HepG2 (cell line): ENCODE data around the gene TUBA4B. TPM values are rescaled to one million over a fixed set of nuclear protein-coding genes. Genes with fewer than 3 reads are reported as not detected.

Experiments
- ATF5 ChIP-seq: sonication (generic); formaldehyde crosslinking; IDR thresholded peaks from 2 replicates; pipeline ENCODE4 v1.4.0; 2020; ENCODE audit warnings: mild to moderate bottlenecking, low read depth, missing genetic modification reagents
- HOXA3 ChIP-seq: sonication (generic); formaldehyde crosslinking; IDR thresholded peaks from 2 replicates; pipeline ENCODE4 v1.5.0; 2020; ENCODE audit warnings: missing genetic modification reagents
- MAZ ChIP-seq, 2 experiments: sonication (generic) in 1 of 2; formaldehyde crosslinking in 1 of 2; IDR thresholded peaks; 2 replicates each; pipeline versions ENCODE4 v1.5.0 to v1.6.1; 2012 to 2020; ENCODE audit warnings: low read depth in 2 of 2, mild to moderate bottlenecking in 2 of 2, borderline replicate concordance in 1 of 2, improper control_type of control experiment in 1 of 2, low read length in 1 of 2, missing genetic modification reagents in 1 of 2, moderate library complexity in 1 of 2
- MXD4 ChIP-seq: IDR thresholded peaks from 2 replicates; pipeline ENCODE4 v1.6.1; 2016; ENCODE audit warnings: mild to moderate bottlenecking, missing biosample characterization, missing genetic modification reagents
- PITX1 ChIP-seq: sonication (generic); formaldehyde crosslinking; IDR thresholded peaks from 2 replicates; pipeline ENCODE4 v1.5.1; 2020; ENCODE audit warnings: mild to moderate bottlenecking, missing genetic modification reagents
- PPARG ChIP-seq: conservative IDR thresholded peaks from 2 replicates; pipeline ENCODE4 v1.6.1; 2016; ENCODE audit warnings: missing biosample characterization, missing genetic modification reagents
- RFX3 ChIP-seq: IDR thresholded peaks from 2 replicates; pipeline ENCODE4 v1.6.1; 2016; ENCODE audit warnings: missing biosample characterization, missing genetic modification reagents
- SP140L ChIP-seq: sonication (generic); formaldehyde crosslinking; IDR thresholded peaks from 2 replicates; pipeline ENCODE4 v1.4.0; 2020; ENCODE audit warnings: missing genetic modification reagents, borderline replicate concordance
- ZBTB46 ChIP-seq: sonication (generic); formaldehyde crosslinking; IDR thresholded peaks from 2 replicates; pipeline ENCODE4 v1.4.0; 2020; ENCODE audit warnings: mild to moderate bottlenecking, missing genetic modification reagents, borderline replicate concordance
- ZFX ChIP-seq: sonication (generic); formaldehyde crosslinking; IDR thresholded peaks from 2 replicates; pipeline ENCODE4 v1.4.0; 2020; ENCODE audit warnings: mild to moderate bottlenecking, low read depth, missing genetic modification reagents, moderate library complexity
- ZNF282 ChIP-seq: fragments of 450-650 bp; IDR thresholded peaks from 2 replicates; pipeline ENCODE4 v1.6.1; 2018; ENCODE audit not compliant: partially characterized antibody
- ZNF605 ChIP-seq: sonication (generic); formaldehyde crosslinking; IDR thresholded peaks from 2 replicates; pipeline ENCODE4 v1.8.0; 2022; ENCODE audit warnings: mild to moderate bottlenecking, missing genetic modification reagents
- ZNF607 ChIP-seq: sonication (generic); formaldehyde crosslinking; IDR thresholded peaks from 2 replicates; pipeline ENCODE4 v1.5.1; 2020; ENCODE audit warnings: missing genetic modification reagents, mild to moderate bottlenecking, borderline replicate concordance
- ZNF691 ChIP-seq: sonication (generic); formaldehyde crosslinking; IDR thresholded peaks from 2 replicates; pipeline ENCODE4 v1.4.0; 2020; ENCODE audit warnings: missing genetic modification reagents, low read depth, mild to moderate bottlenecking, borderline replicate concordance
- ZNF781 ChIP-seq: sonication (generic); formaldehyde crosslinking; IDR thresholded peaks from 2 replicates; pipeline ENCODE4 v1.5.1; 2020; ENCODE audit warnings: borderline replicate concordance, mild to moderate bottlenecking, missing genetic modification reagents; ENCODE audit errors: not compliant biosample characterization
- ZNF782 ChIP-seq: sonication (generic); formaldehyde crosslinking; IDR thresholded peaks from 2 replicates; pipeline ENCODE4 v1.4.0; 2020; ENCODE audit warnings: missing genetic modification reagents, mild to moderate bottlenecking, borderline replicate concordance
- polyA plus RNA-seq, 8 experiments: library from polyadenylated mRNA; depleted of rRNA in 3 of 8; stranded (reverse) in 7 of 8; unstranded in 1 of 8; fragments of >200 nt; fragmentation: Illumina TruSeq in 4 of 8; extraction: Trizol in 4 of 8; gene quantifications; 2 replicates each; pipeline versions ENCODE4 v1.2.1 to v1.2.3, GENCODE V29; 2011 to 2016; ENCODE audit warnings: low read depth in 4 of 8, missing spikeins in 1 of 8, mixed read lengths in 1 of 8; ENCODE audit not compliant: insufficient read depth in 1 of 8
- total RNA-seq, 5 experiments: library from RNA; depleted of rRNA; stranded (reverse); fragments of >200 nt; fragmentation: Illumina TruSeq; extraction: Trizol; gene quantifications; 2 replicates each; pipeline ENCODE4 v1.2.3, GENCODE V29; 2016; ENCODE audit warnings: low read depth in 1 of 5
- TF ChIP-seq, protein P1 (sequence below): sonication (generic); formaldehyde crosslinking; IDR thresholded peaks from 2 replicates; pipeline ENCODE4 v1.5.0; 2020; ENCODE audit warnings: missing genetic modification reagents
- TF ChIP-seq, protein P2 (sequence below): sonication (generic); formaldehyde crosslinking; IDR thresholded peaks from 2 replicates; pipeline ENCODE4 v1.5.1; 2020; ENCODE audit warnings: mild to moderate bottlenecking, moderate library complexity, missing genetic modification reagents
- TF ChIP-seq, protein P3 (sequence below), 2 experiments: sonication (generic) in 1 of 2; formaldehyde crosslinking in 1 of 2; IDR thresholded peaks; 2 replicates each; pipeline versions ENCODE4 v1.5.1 to v1.6.1; 2011 to 2020; ENCODE audit warnings: borderline replicate concordance in 1 of 2, low read depth in 1 of 2, low read length in 1 of 2, mild to moderate bottlenecking in 1 of 2, missing genetic modification reagents in 1 of 2, moderate library complexity in 1 of 2

TUBA4B gene
- total and polyA plus RNA-seq, 2 of the 13 experiments (the other 11 are each of a cell fraction or from before 2014, with no cell fraction given): 0.18 to 0.22 TPM

GRCh38 chr2:219298759-219299371 is 45.8 kb downstream of the TUBA4B start (continued):
- TF ChIP-seq ZNF691 (CRISPR knock-in tag): 0 out of 2 replicates have a peak, but pooled peaks have one; percentile 57
- TF ChIP-seq, protein P1, sequence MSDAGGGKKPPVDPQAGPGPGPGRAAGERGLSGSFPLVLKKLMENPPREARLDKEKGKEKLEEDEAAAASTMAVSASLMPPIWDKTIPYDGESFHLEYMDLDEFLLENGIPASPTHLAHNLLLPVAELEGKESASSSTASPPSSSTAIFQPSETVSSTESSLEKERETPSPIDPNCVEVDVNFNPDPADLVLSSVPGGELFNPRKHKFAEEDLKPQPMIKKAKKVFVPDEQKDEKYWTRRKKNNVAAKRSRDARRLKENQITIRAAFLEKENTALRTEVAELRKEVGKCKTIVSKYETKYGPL (CRISPR knock-in tag): no peak
- TF ChIP-seq SP140L (CRISPR knock-in tag): no peak; the same call in 1 of the 2 replicates
- TF ChIP-seq ATF5 (CRISPR knock-in tag): peak; percentile 24; the same call in 1 of the 2 replicates
- no peak for TF ChIP-seq ZBTB46 (CRISPR knock-in tag)
- no peak for TF ChIP-seq ZNF282
- 0 out of 2 replicates have a peak, but pooled peaks have one; percentile 24 for TF ChIP-seq PITX1 (CRISPR knock-in tag)
- no peak for TF ChIP-seq RFX3 (CRISPR knock-in tag)
- peak; percentile 75; the same call in 1 of the 2 replicates for TF ChIP-seq MAZ (IDR thresholded peaks at IDR 0.05; ENCODE audit: borderline replicate concordance, low read depth, low read length)
- TF ChIP-seq MAZ (CRISPR knock-in tag; IDR thresholded peaks at IDR 0.05; ENCODE audit: low read depth): peak; percentile 85
- TF ChIP-seq ZFX (CRISPR knock-in tag): peak; percentile 80; the same call in 1 of the 2 replicates
- TF ChIP-seq ZNF605 (CRISPR knock-in tag): peak; percentile 82
- TF ChIP-seq ZNF607 (CRISPR knock-in tag): 0 out of 2 replicates have a peak, but pooled peaks have one; percentile 3
- TF ChIP-seq HOXA3 (CRISPR knock-in tag): peak; percentile 27; the same call in 1 of the 2 replicates
- TF ChIP-seq ZNF782 (CRISPR knock-in tag): peak; percentile 82; the same call in 1 of the 2 replicates
- TF ChIP-seq MXD4 (CRISPR knock-in tag): peak; percentile 26; the same call in 1 of the 2 replicates
- TF ChIP-seq, protein P2, sequence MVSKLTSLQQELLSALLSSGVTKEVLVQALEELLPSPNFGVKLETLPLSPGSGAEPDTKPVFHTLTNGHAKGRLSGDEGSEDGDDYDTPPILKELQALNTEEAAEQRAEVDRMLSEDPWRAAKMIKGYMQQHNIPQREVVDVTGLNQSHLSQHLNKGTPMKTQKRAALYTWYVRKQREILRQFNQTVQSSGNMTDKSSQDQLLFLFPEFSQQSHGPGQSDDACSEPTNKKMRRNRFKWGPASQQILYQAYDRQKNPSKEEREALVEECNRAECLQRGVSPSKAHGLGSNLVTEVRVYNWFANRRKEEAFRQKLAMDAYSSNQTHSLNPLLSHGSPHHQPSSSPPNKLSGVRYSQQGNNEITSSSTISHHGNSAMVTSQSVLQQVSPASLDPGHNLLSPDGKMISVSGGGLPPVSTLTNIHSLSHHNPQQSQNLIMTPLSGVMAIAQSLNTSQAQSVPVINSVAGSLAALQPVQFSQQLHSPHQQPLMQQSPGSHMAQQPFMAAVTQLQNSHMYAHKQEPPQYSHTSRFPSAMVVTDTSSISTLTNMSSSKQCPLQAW (CRISPR knock-in tag): peak; percentile 66
- TF ChIP-seq, protein P3, sequence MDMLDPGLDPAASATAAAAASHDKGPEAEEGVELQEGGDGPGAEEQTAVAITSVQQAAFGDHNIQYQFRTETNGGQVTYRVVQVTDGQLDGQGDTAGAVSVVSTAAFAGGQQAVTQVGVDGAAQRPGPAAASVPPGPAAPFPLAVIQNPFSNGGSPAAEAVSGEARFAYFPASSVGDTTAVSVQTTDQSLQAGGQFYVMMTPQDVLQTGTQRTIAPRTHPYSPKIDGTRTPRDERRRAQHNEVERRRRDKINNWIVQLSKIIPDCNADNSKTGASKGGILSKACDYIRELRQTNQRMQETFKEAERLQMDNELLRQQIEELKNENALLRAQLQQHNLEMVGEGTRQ (IDR thresholded peaks at IDR 0.05; ENCODE audit: low read depth, low read length): 0 out of 2 replicates have a peak, but pooled peaks have one; percentile 3
- TF ChIP-seq, protein P3 (CRISPR knock-in tag; IDR thresholded peaks at IDR 0.05; ENCODE audit: borderline replicate concordance): no peak
- TF ChIP-seq PPARG (CRISPR knock-in tag): 0 out of 2 replicates have a peak, but pooled peaks have one; percentile 41
- TF ChIP-seq ZNF781 (CRISPR knock-in tag): peak; percentile 40
